Esophagus muscularis mucosa (tissue), 3 donors: ENCODE results near the gene OR2G6.
"Not testable (repeated sequence)": the region's sequence is repeated elsewhere in the genome, so short reads cannot be mapped to it uniquely, and the experiment has no call there.

Source experiments
- POLR2A ChIP-seq: fragments of 450-650 bp; IDR thresholded peaks from one replicate; pipeline ENCODE4 v1.6.1; 2017; ENCODE audit warnings: antibody characterized with exemption, moderate library complexity, mild to moderate bottlenecking, low read depth
- TF ChIP-seq, protein P1 (sequence below), 3 experiments: fragments of 200-600 bp in 2 of 3; fragments of 450-650 bp in 1 of 3; sonication (generic) in 2 of 3; IDR thresholded peaks; one replicate each; pipeline ENCODE4 v1.5.1; 2017 to 2019; ENCODE audit warnings: antibody characterized with exemption in 3 of 3, mild to moderate bottlenecking in 2 of 3, moderate library complexity in 1 of 3

DNA sequence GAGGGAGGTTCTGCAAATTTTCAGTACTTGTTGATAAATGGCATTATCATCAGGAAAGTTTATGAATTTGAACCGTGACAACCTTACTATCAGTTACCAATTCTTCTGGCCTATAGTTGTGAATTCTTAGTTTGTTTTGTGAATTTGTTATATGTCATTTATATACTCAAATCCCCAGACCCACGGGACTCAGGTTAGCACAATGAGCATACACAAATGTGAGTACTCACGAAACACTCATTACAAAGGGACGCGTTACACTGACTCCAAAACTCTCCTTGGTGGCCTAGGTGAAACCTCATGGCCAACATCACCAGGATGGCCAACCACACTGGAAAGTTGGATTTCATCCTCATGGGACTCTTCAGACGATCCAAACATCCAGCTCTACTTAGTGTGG is 19.6 kb upstream of the OR2G6 start, which contains the start of gene OR2T5:
- TF ChIP-seq, protein P1, sequence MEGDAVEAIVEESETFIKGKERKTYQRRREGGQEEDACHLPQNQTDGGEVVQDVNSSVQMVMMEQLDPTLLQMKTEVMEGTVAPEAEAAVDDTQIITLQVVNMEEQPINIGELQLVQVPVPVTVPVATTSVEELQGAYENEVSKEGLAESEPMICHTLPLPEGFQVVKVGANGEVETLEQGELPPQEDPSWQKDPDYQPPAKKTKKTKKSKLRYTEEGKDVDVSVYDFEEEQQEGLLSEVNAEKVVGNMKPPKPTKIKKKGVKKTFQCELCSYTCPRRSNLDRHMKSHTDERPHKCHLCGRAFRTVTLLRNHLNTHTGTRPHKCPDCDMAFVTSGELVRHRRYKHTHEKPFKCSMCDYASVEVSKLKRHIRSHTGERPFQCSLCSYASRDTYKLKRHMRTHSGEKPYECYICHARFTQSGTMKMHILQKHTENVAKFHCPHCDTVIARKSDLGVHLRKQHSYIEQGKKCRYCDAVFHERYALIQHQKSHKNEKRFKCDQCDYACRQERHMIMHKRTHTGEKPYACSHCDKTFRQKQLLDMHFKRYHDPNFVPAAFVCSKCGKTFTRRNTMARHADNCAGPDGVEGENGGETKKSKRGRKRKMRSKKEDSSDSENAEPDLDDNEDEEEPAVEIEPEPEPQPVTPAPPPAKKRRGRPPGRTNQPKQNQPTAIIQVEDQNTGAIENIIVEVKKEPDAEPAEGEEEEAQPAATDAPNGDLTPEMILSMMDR (IDR thresholded peaks at IDR 0.05): not testable (repeated sequence)
- TF ChIP-seq POLR2A: not testable (repeated sequence)
